Activated T-cell treated with anti-CD3 and anti-CD28 coated beads, Interleukin-2, amount 50 U/mL, for 1 hour (primary cell): Measurements from ENCODE around the gene VSTM4.

ENCODE experiments used
- DNase-seq: peaks from one replicate; pipeline ENCODE4 v3.0.0-alpha.2; 2020

The VSTM4 gene

DNA sequence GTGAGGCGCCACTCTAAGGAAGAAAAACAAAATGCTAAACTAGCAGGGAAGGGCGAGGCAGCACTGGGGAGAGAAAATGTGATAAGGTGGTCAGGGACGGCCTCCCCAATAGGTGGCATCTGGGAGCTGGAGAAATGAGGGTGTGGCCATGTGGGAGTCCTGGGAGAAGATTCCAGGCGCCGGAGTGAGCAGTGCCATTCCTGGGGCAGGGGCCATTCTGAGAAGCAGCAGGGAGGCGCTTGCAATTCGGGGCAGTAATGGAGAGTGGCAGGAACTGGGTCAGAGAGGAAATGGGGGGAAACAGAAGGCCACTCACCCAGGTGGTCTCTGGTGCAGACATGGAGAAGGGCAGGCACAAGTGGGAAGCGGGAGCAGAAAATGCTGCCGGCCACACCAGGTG lies 113.9 kb downstream of the VSTM4 start:
- no peak for DNase-seq

GRCh38 chr10:49000437-49001398 lies 114.6 kb downstream of the VSTM4 start:
- DNase-seq = no peak

DNA sequence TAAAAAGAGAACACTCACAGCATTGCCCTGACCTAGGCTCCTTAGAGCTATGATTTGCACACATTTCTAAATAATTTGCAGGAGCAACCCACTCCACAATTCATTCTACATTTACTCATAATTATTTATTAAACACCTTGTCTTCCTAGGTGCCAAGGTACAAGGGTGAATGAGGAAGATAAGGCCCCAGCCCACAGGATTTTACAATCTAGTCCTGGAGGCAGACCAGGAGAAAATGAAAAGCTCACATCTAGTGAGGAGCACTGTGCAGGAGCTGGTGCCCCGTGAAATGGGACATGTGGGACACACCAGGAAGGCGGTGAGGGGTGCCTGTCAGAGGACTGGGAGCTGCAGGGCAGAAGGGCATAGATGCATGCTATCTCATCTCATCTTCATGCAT lies 116.0 kb downstream of the VSTM4 start:
- no peak for DNase-seq

DNA sequence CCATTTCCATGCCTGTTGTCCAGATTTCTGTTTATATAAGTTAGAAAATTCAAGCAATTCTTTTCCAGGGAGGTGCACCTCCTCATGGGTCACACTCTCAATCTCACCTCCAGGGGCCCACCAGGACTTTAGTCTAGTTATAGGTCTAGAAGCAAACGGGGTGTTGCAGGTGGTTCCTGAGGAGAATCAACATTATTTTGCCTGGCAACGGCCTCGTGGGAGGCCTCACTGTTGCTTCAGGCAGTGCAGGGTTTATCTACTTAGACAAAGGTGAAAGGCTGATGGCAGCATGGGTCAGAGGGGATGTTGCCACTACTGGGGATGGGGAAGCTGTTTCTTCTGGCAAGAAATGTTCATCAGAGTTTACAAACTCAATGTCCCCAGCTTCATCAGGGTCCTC lies 119.0 kb downstream of the VSTM4 start:
- DNase-seq = no peak

GRCh38 chr10:48993627-48994026 lies 121.7 kb downstream of the VSTM4 start:
- no peak for DNase-seq

DNA sequence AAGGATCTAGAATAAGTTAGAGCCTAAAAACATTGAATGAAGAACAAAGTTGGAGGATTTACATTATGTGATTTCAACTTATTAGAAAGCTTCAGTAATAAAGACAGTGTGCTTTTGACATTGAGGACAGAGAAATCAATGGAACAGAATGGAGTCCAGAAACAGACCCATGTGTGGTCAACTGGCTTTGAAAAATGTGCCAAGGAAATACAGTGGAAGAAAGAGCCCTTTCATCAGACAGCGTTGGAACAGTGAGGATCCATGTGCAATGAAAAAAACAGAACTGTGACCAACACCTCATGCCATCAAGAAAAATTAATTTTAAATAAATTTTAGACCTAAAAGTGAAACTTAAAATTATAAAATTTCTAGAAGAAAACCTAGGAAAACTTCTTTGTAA lies 125.1 kb downstream of the VSTM4 start:
- DNase-seq = no peak

DNA sequence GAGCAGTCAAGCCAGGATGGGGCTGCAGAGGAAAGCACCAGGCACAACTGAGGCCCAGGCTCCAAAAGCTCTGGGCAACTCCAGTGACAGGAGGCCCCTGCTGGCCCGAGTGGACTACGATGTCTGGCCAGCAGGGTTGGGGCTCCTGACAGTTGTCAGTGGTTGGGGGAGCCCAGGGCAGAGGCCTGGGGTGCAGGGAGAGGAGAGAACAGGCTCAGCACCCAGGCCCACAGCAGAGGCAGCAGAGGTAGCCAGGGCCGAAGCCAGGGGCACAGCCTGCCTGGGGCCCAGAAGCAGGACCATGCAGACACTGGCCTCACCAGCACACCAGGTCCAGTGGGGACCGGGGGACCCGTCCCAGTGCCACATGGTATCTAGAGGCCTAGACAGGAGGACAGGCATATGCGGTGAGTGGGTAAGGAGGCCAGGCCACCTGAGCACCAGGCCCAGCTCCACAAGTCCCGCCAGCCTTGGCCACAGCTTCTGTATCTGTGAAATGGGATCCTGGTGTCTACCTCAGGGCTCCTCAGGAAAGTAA lies 129.6 kb downstream of the VSTM4 start:
- no peak for DNase-seq

GRCh38 chr10:48983648-48984351 lies 131.5 kb downstream of the VSTM4 start:
- no peak for DNase-seq

DNA sequence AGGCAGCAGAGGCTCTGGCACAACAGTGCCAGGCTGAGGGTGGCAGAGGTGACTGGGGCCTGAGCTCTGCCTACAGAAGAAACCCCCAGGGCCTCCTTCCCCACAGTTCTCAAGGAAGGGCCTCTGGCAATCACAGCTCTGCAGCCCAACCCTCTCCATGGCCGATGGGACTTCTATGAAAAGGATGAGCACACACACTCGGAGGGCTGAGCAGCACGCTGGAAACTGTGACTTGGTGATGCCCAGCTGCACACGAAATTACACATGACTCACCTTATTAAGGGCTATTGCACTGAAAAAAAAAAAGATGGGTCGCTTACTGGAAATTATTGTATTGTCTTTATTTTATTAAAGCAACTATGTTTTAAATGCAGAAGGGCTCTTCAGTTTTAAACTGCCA lies 132.7 kb downstream of the VSTM4 start:
- DNase-seq = no peak

- peak; percentile 33 for DNase-seq
These were observed 133.9 kb downstream of the VSTM4 start for GRCh38 chr10:48981310-48981907.

- no peak for DNase-seq
These were observed 137.0 kb downstream of the VSTM4 start for GRCh38 chr10:48978318-48978717.

- no peak for DNase-seq
These were observed 139.1 kb downstream of the VSTM4 start for GRCh38 chr10:48976196-48976595.

DNA sequence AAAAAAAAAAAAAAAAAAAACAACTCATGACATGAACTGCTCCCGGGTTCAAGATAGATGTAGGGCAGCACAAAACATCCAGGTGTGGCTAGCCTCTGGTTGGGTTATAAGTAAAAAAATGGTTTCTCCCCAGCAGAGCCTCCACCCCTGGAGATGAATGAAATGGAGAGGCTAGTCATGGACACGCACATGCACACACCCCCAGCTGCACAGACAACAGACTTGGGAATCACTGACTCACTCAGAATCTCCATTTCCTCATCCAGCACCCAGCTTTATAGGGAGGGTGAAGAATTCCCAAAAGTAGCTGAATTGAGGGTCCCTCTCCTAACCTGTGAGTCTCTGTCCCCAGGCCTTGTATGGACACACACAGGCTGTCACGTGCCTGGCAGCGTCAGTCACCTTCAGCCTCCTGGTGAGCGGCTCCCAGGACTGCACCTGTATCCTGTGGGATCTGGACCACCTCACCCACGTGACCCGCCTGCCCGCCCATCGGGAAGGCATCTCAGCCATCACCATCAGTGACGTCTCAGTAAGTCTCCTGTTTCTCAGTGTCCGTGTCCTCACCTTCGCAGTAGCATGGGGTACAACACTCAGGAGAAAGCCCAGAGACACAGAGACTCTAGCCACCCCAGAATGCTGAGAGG lies 140.7 kb downstream of the VSTM4 start:
- no peak for DNase-seq

GRCh38 chr10:48973065-48973464 lies 142.3 kb downstream of the VSTM4 start:
- no peak for DNase-seq

DNA sequence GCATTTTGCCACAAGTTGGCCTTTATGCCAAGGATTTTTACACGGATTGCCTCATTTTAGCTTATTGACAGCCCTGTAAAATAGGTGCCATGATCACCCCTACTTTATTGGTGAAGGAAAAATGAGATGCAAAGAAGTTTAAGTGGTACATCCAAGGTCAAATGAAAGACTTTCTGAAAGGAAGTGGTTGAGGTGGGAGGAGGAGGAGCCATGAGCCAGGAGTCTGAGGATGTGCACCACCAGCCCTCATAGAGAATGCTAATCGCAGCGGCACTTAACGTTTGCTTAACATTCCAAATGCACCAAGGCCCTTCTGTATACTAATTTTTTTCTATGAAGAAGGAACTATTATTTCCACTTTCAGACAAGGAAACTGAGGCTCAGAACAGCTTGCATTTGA lies 144.7 kb downstream of the VSTM4 start:
- DNase-seq = no peak

DNA sequence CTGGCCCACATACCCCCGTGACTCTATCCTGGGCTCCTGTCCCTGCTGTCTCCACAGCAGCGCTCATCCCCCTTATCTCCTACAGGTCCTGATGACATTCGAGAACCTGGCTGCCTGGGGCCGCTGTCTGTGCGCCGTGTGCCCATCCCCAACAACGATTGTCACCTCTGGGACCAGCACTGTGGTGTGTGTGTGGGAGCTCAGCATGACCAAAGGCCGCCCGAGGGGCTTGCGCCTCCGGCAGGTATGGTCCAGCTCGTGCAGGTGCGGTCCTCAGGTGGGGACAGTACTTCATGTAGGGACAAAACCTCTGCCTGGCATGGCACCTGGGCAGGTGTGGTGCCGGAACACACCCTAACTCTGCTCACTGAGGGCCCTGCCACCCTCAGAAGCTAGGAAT lies 145.3 kb downstream of the VSTM4 start:
- no peak for DNase-seq

DNA sequence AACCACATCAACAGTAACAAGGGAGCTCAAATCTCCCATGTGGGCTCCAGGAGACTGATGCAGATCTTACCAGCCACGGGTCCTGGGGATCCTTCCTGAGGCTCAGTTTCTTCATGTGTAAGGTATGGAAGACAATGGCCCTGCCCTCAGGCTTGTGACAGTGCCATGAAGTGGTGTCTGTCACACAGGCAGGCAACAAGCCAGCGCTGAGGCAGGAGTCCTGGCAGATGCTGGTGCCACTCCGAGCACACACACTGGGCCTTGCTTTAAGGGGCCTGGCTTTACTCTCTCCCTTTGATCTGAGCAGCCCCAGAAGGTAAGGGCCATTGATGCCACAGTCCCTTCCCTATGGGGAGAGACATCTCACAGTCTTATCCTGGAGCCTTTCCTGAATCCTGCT lies 147.3 kb downstream of the VSTM4 start:
- no peak for DNase-seq

GRCh38 chr10:48965460-48965859 lies 149.9 kb downstream of the VSTM4 start:
- no peak for DNase-seq
